GM12891 (cell line): ENCODE measurements around the gene FOXL2NB.

Source experiments
- DNase-seq: peaks from one replicate; pipeline ENCODE4 v3.0.0; 2011; ENCODE audit warnings: low spot score; ENCODE audit not compliant: insufficient read length
- FAIRE-seq: peaks from 2 replicates; lab custom pipeline; 2011; peaks lifted over from hg19 to GRCh38; lab: Jason Lieb, UNC
- PAX5 ChIP-seq: IDR thresholded peaks from 2 replicates; pipeline ENCODE4 v1.6.1; 2011; ENCODE audit warnings: low read length, moderate library complexity, mild to moderate bottlenecking; ENCODE audit not compliant: insufficient read depth, severe bottlenecking
- POLR2A ChIP-seq: IDR thresholded peaks from 2 replicates; pipeline ENCODE4 v1.6.1; 2011; ENCODE audit warnings: low read depth, low read length, control low read depth
- POLR2AphosphoS5 ChIP-seq: IDR thresholded peaks from 2 replicates; pipeline ENCODE4 v1.6.1; 2011; ENCODE audit warnings: low read depth, low read length, control low read depth
- POU2F2 ChIP-seq: IDR thresholded peaks from 2 replicates; pipeline ENCODE4 v1.6.1; 2011; ENCODE audit warnings: low read depth, mild to moderate bottlenecking, control low read depth, low read length, moderate library complexity
- SPI1 ChIP-seq: IDR thresholded peaks from 2 replicates; pipeline ENCODE4 v1.6.1; 2011; ENCODE audit warnings: low read depth, low read length, control low read depth
- TAF1 ChIP-seq: IDR thresholded peaks from 2 replicates; pipeline ENCODE4 v1.6.1; 2011; ENCODE audit warnings: low read depth, low read length, control low read depth

The FOXL2NB gene

GRCh38 chr3:138928727-138929372, 18.2 kb upstream of the FOXL2NB start:
- FAIRE-seq: no peak
- TF ChIP-seq TAF1 (no peak), POU2F2 (no peak)

GRCh38 chr3:138933068-138933668, 13.8 kb upstream of the FOXL2NB start:
- FAIRE-seq: no peak
- TF ChIP-seq POLR2A (no peak), POU2F2 (no peak), PAX5 (no peak)
- no peak for DNase-seq

More at GRCh38 chr3:138928727-138929372, 18.2 kb upstream of the FOXL2NB start:
- DNase-seq: no peak

- TF ChIP-seq POU2F2: no peak
- no peak for TF ChIP-seq TAF1
- no peak for TF ChIP-seq POLR2A
- TF ChIP-seq POLR2AphosphoS5: no peak
- no peak for TF ChIP-seq SPI1
- TF ChIP-seq PAX5: no peak
- FAIRE-seq (no peak), DNase-seq (no peak)
Measured at GRCh38 chr3:138933981-138934691, 12.9 kb upstream of the FOXL2NB start.

GRCh38 chr3:138935505-138935862, 11.5 kb upstream of the FOXL2NB start:
- FAIRE-seq: no peak
- no peak for DNase-seq
- no peak for TF ChIP-seq SPI1
- no peak for TF ChIP-seq PAX5
- TF ChIP-seq POLR2AphosphoS5: no peak
- TF ChIP-seq POLR2A: no peak
- TF ChIP-seq TAF1: no peak
- TF ChIP-seq POU2F2: no peak

GRCh38 chr3:138935863-138936740, 10.9 kb upstream of the FOXL2NB start:
- DNase-seq: peak; percentile 86
- peak; percentile 76 for FAIRE-seq
- TF ChIP-seq POLR2A (no peak), POLR2AphosphoS5 (no peak), SPI1 (no peak), POU2F2 (no peak), TAF1 (no peak), PAX5 (no peak)

GRCh38 chr3:138936741-138937689, 10.0 kb upstream of the FOXL2NB start:
- TF ChIP-seq POU2F2 (no peak), POLR2A (no peak), PAX5 (no peak), TAF1 (no peak), POLR2AphosphoS5 (no peak), SPI1 (no peak)
- DNase-seq: no peak
- no peak for FAIRE-seq

- FAIRE-seq (no peak), DNase-seq (no peak)
- TF ChIP-seq TAF1 (no peak), SPI1 (no peak), POLR2AphosphoS5 (no peak), POU2F2 (no peak), PAX5 (no peak)
Measured at GRCh38 chr3:138937690-138938055, 9.3 kb upstream of the FOXL2NB start.

GRCh38 chr3:138938056-138938876, 8.8 kb upstream of the FOXL2NB start:
- FAIRE-seq (no peak), DNase-seq (no peak)
- no peak for TF ChIP-seq TAF1
- TF ChIP-seq POLR2A: no peak
- TF ChIP-seq POLR2AphosphoS5: no peak
- no peak for TF ChIP-seq SPI1
- no peak for TF ChIP-seq PAX5
- no peak for TF ChIP-seq POU2F2
